Activated CD8-positive, alpha-beta T cell treated with anti-CD3 and anti-CD28 coated beads for 36 hours (primary cell): ENCODE data around the gene STRIP1. TPM values are rescaled to one million over a fixed set of nuclear protein-coding genes. Genes with fewer than 3 reads are reported as not detected.

Experiments
- ATAC-seq: fragments of 200-7000 bp; cut with Tn5 transposase; one replicate; pipeline ENCODE4 v1.10.0; 2021; ENCODE audit warnings: mild to moderate bottlenecking, moderate library complexity
- CTCF ChIA-PET: fragments of 350-600 bp; sonication (Branson Sonifier 250); formaldehyde crosslinking; loops from one replicate; lab custom pipeline; 2021; ENCODE audit warnings: antibody characterized with exemption; lab: Charles Lee
- POLR2A ChIA-PET: fragments of 350-600 bp; sonication (Branson Sonifier 250); formaldehyde crosslinking; loops from one replicate; lab custom pipeline; 2021; ENCODE audit warnings: antibody characterized with exemption; lab: Charles Lee
- DNase-seq: peaks from one replicate; pipeline ENCODE4 v3.0.0-alpha.2; 2020
- H3K27ac Mint-ChIP-seq: one replicate; pipeline ENCODE4 v1.8.0; 2021; ENCODE audit warnings: mild to moderate bottlenecking, mixed read lengths
- H3K27me3 Mint-ChIP-seq: one replicate; pipeline ENCODE4 v1.8.0; 2021; ENCODE audit warnings: mixed read lengths
- H3K36me3 Mint-ChIP-seq: one replicate; pipeline ENCODE4 v1.8.0; 2021; ENCODE audit warnings: low read depth, mixed read lengths
- H3K4me1 Mint-ChIP-seq: one replicate; pipeline ENCODE4 v1.8.0; 2021; ENCODE audit warnings: low read depth, mixed read lengths
- H3K4me3 Mint-ChIP-seq: one replicate; pipeline ENCODE4 v1.8.0; 2021; ENCODE audit warnings: mild to moderate bottlenecking, moderate library complexity, mixed read lengths
- H3K9me3 Mint-ChIP-seq: one replicate; pipeline ENCODE4 v1.8.0; 2021; ENCODE audit warnings: mixed read lengths
- intact Hi-C: fragments of 100-400 bp; cut with micrococcal nuclease; formaldehyde crosslinking; loops from one replicate; pipeline ENCODE4 v1.10.0; 2022
- total RNA-seq, 2 experiments: library from RNA; stranded (reverse); gene quantifications; one replicate each; pipeline ENCODE4 v1.2.3, GENCODE V29; 2021
- TF ChIP-seq, protein P1 (sequence below): fragments of 200-600 bp; IDR thresholded peaks from one replicate; pipeline ENCODE4 v1.8.0; 2022; ENCODE audit warnings: antibody characterized with exemption, mild to moderate bottlenecking

STRIP1 gene
- total RNA-seq, 2 experiments from 2014 or later: 24.6 to 24.8 TPM

DNA sequence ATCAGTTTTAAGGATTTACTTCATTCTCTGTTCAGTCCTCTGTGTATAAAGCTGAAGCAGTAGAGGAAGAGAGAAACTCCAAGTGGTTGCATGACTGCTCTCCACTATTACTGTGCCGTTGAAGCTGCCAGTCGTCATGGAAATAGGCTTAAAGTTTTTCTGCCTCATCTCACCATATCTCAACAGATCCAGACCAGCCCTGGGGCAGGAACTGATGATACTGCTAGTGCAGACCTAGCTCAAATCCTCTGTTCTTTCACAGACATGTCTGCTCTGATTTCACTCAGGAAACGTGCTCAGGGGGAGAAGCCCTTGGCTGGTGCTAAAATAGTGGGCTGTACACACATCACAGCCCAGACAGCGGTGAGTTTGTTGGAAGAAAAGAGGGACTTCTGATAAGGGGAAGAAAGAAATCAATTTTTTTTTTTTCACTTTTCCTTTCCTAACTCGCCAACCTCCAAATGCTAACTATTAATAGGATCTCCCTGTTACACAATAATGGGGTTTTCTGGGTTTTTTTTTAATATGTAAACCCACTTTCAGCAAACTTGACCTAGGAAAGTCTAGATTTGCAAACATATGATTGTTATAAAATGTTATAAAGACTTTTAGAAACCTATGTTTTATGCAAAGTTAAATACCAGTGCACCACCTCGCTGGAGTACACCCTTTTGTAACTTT, 22.2 kb upstream of the STRIP1 start:
- no peak overlapping the region for H3K27ac Mint-ChIP-seq
- ATAC-seq (no peak), DNase-seq (no peak)
- H3K27me3 Mint-ChIP-seq: no peaks in the 10 kb centered on the region
- H3K4me1 Mint-ChIP-seq: no peaks in the 10 kb centered on the region
- intact Hi-C loops: no loop called here
- CTCF ChIA-PET: interaction anchor here (1.2 to 3.6 kb wide), 10 partner anchors 13 to 372 kb away, joined by 3 to 29 read pairs (median 5); partner anchors contain the start of genes AHCYL1 and STRIP1
- no peaks in the 10 kb centered on the region for H3K9me3 Mint-ChIP-seq
- peaks cover 39% of the 10 kb centered on the region for H3K36me3 Mint-ChIP-seq
- no peak overlapping the region for H3K4me3 Mint-ChIP-seq
- POLR2A ChIA-PET: interaction anchor here (2.2 kb wide), 1 partner anchor 27 kb away, joined by 16 read pairs; the partner anchor contains the start of gene AHCYL1
- TF ChIP-seq, protein P1, sequence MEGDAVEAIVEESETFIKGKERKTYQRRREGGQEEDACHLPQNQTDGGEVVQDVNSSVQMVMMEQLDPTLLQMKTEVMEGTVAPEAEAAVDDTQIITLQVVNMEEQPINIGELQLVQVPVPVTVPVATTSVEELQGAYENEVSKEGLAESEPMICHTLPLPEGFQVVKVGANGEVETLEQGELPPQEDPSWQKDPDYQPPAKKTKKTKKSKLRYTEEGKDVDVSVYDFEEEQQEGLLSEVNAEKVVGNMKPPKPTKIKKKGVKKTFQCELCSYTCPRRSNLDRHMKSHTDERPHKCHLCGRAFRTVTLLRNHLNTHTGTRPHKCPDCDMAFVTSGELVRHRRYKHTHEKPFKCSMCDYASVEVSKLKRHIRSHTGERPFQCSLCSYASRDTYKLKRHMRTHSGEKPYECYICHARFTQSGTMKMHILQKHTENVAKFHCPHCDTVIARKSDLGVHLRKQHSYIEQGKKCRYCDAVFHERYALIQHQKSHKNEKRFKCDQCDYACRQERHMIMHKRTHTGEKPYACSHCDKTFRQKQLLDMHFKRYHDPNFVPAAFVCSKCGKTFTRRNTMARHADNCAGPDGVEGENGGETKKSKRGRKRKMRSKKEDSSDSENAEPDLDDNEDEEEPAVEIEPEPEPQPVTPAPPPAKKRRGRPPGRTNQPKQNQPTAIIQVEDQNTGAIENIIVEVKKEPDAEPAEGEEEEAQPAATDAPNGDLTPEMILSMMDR: no peak

- H3K36me3 Mint-ChIP-seq: peaks cover 41% of the 10 kb centered on the region
- no peak overlapping the region for H3K4me3 Mint-ChIP-seq
These were observed 16.6 kb upstream of the STRIP1 start for GRCh38 chr1:110017792-110018191.

GRCh38 chr1:110018396-110018795, 16.0 kb upstream of the STRIP1 start:
- ChIA-PET POLR2A (no interaction called here), CTCF (interaction anchor here (1.1 to 6.5 kb wide), 3 partner anchors 11 to 36 kb away, joined by 5 to 49 read pairs (median 17); partner anchors contain the start of gene AHCYL1)
- TF ChIP-seq, protein P1: no peak
- Mint-ChIP-seq H3K9me3 (no peaks in the 10 kb centered on the region), H3K4me3 (no peak overlapping the region), H3K27me3 (no peaks in the 10 kb centered on the region), H3K4me1 (no peaks in the 10 kb centered on the region), H3K36me3 (peaks cover 38% of the 10 kb centered on the region), H3K27ac (no peak overlapping the region)
- DNase-seq (no peak), ATAC-seq (no peak)
- intact Hi-C loops: no loop called here

More at GRCh38 chr1:110017792-110018191, 16.6 kb upstream of the STRIP1 start:
- CTCF ChIA-PET: interaction anchor here (2.0 to 6.5 kb wide), 3 partner anchors 11 to 34 kb away, joined by 5 to 49 read pairs (median 17); partner anchors contain the start of gene AHCYL1
- Mint-ChIP-seq H3K4me1 (no peaks in the 10 kb centered on the region), H3K9me3 (no peaks in the 10 kb centered on the region), H3K27me3 (no peaks in the 10 kb centered on the region), H3K27ac (no peak overlapping the region)
- DNase-seq: no peak
- ATAC-seq: no peak
- TF ChIP-seq, protein P1: no peak
- POLR2A ChIA-PET: interaction anchor here (0.6 kb wide), 1 partner anchor 1282 kb away, joined by 5 read pairs; no protein-coding TSS in a partner anchor
- intact Hi-C loops: no loop called here

GRCh38 chr1:110019770-110020169, 14.7 kb upstream of the STRIP1 start:
- no peak for DNase-seq
- ChIA-PET CTCF (interaction anchor here (0.6 to 6.5 kb wide), 5 partner anchors 10 to 521 kb away, joined by 3 to 49 read pairs (median 3); partner anchors contain the start of gene AHCYL1), POLR2A (no interaction called here)
- TF ChIP-seq, protein P1: no peak
- Mint-ChIP-seq H3K4me1 (no peaks in the 10 kb centered on the region), H3K36me3 (peaks cover 41% of the 10 kb centered on the region), H3K4me3 (no peak overlapping the region), H3K27me3 (no peaks in the 10 kb centered on the region), H3K9me3 (no peaks in the 10 kb centered on the region), H3K27ac (no peak overlapping the region)
- no peak for ATAC-seq
- intact Hi-C loops: no loop called here

GRCh38 chr1:110021285-110021684, 13.1 kb upstream of the STRIP1 start:
- Mint-ChIP-seq H3K4me3 (no peak overlapping the region), H3K36me3 (peaks cover 36% of the 10 kb centered on the region)
- CTCF ChIA-PET: no interaction called here

More at GRCh38 chr1:110021285-110021684, 13.1 kb upstream of the STRIP1 start:
- no peak for DNase-seq
- TF ChIP-seq, protein P1: no peak
- no peaks in the 10 kb centered on the region for H3K9me3 Mint-ChIP-seq
- no peak overlapping the region for H3K27ac Mint-ChIP-seq
- intact Hi-C loops: no loop called here
- H3K4me1 Mint-ChIP-seq: no peaks in the 10 kb centered on the region
- ATAC-seq: no peak
- H3K27me3 Mint-ChIP-seq: no peaks in the 10 kb centered on the region
- POLR2A ChIA-PET: no interaction called here
